ENCODE results near the gene ELMO1. TPM values are rescaled to one million over a fixed set of nuclear protein-coding genes. Genes with fewer than 3 reads are reported as not detected.

Gene ELMO1
- total RNA-seq, 1 donor: under 0.01 TPM

GRCh38 chr7:37282927-37283326 lies 165.7 kb downstream of the ELMO1 start:
- H3K4me3 ChIP-seq (ENCODE audit: low read depth, low read length): no peak overlapping the region
- TF ChIP-seq CTCF (IDR thresholded peaks at IDR 0.05; ENCODE audit: insufficient read depth, low read depth, low read length): no peak
- DNase-seq (ENCODE audit: low read depth): no peak

- no peak for DNase-seq (ENCODE audit: low read depth)
- no peak overlapping the region for H3K4me3 ChIP-seq (ENCODE audit: low read depth, low read length)
- no peak for TF ChIP-seq CTCF (IDR thresholded peaks at IDR 0.05; ENCODE audit: insufficient read depth, low read depth, low read length)
These were observed 166.6 kb downstream of the ELMO1 start for GRCh38 chr7:37282093-37282444.

- DNase-seq (ENCODE audit: low read depth): no peak
- no peak for TF ChIP-seq CTCF (IDR thresholded peaks at IDR 0.05; ENCODE audit: insufficient read depth, low read depth, low read length)
- H3K4me3 ChIP-seq (ENCODE audit: low read depth, low read length): no peak overlapping the region
These were observed 167.1 kb downstream of the ELMO1 start for GRCh38 chr7:37281368-37282092.

- H3K4me3 ChIP-seq (ENCODE audit: low read depth, low read length): no peak overlapping the region
- no peak for DNase-seq (ENCODE audit: low read depth)
- TF ChIP-seq CTCF (IDR thresholded peaks at IDR 0.05; ENCODE audit: insufficient read depth, low read depth, low read length): no peak
These were observed 171.2 kb downstream of the ELMO1 start for GRCh38 chr7:37277513-37277912.

- no peak for DNase-seq (ENCODE audit: low read depth)
- no peak overlapping the region for H3K4me3 ChIP-seq (ENCODE audit: low read depth, low read length)
- TF ChIP-seq CTCF (IDR thresholded peaks at IDR 0.05; ENCODE audit: insufficient read depth, low read depth, low read length): no peak
These were observed 173.5 kb downstream of the ELMO1 start for GRCh38 chr7:37275078-37275710.

GRCh38 chr7:37273891-37274290 lies 174.8 kb downstream of the ELMO1 start:
- H3K4me3 ChIP-seq (ENCODE audit: low read depth, low read length): no peak overlapping the region
- DNase-seq (ENCODE audit: low read depth): no peak
- no peak for TF ChIP-seq CTCF (IDR thresholded peaks at IDR 0.05; ENCODE audit: insufficient read depth, low read depth, low read length)

Measured in fibroblast of villous mesenchyme (primary cell).